Small intestine (tissue), 7 donors: ENCODE data around the gene INSC. TPM values are rescaled to one million over a fixed set of nuclear protein-coding genes. Genes with fewer than 3 reads are reported as not detected.
A peak's percentile ranks its signal among the peaks of the same experiment; 100 is the strongest.

Source experiments
- DNase-seq, 2 donors: peaks; one replicate each; pipeline versions ENCODE4 v3.0.0 to v3.0.0-alpha.2; 2013
- FAIRE-seq: peaks from 2 replicates; lab custom pipeline; 2012; peaks lifted over from hg19 to GRCh38; lab: Jason Lieb, UNC
- H3K27ac ChIP-seq, 3 donors: one replicate each; pipeline ENCODE4 v1.5.1; 2013; ENCODE audit warnings: low read length in 2 of 3, mild to moderate bottlenecking in 2 of 3, control low read depth in 1 of 3, inconsistent platforms in 1 of 3, low read depth in 1 of 3, moderate library complexity in 1 of 3
- H3K27me3 ChIP-seq, 3 donors: one replicate each; pipeline ENCODE4 v1.6.1; 2013; ENCODE audit warnings: low read length in 3 of 3, inconsistent platforms in 1 of 3; ENCODE audit not compliant: control insufficient read depth in 3 of 3, insufficient read depth in 3 of 3
- H3K36me3 ChIP-seq, 3 donors: one replicate each; pipeline ENCODE4 v1.6.1; 2013; ENCODE audit warnings: low read length in 3 of 3, inconsistent platforms in 1 of 3, low read depth in 1 of 3, mild to moderate bottlenecking in 1 of 3, moderate library complexity in 1 of 3; ENCODE audit not compliant: control insufficient read depth in 3 of 3, insufficient read depth in 2 of 3
- H3K4me1 ChIP-seq, 3 donors: one replicate each; pipeline ENCODE4 v1.6.1; 2013; ENCODE audit warnings: low read length in 2 of 3, inconsistent platforms in 1 of 3, low read depth in 1 of 3, mild to moderate bottlenecking in 1 of 3, moderate library complexity in 1 of 3; ENCODE audit not compliant: control insufficient read depth in 3 of 3, insufficient read depth in 2 of 3
- H3K4me3 ChIP-seq, 3 donors: one replicate each; pipeline ENCODE4 v1.5.1; 2013; ENCODE audit warnings: low read length in 3 of 3, control low read depth in 1 of 3, inconsistent platforms in 1 of 3, low read depth in 1 of 3, mild to moderate bottlenecking in 1 of 3, moderate library complexity in 1 of 3
- H3K9me3 ChIP-seq, 2 donors: one replicate each; pipeline ENCODE4 v1.6.1; 2013; ENCODE audit warnings: low read depth in 1 of 2, low read length in 1 of 2; ENCODE audit not compliant: control insufficient read depth in 2 of 2, insufficient read depth in 1 of 2
- WGBS, 3 donors: extraction: QIAGEN DNeasy Blood & Tissue Kit; methylation state at CpG; one replicate each; pipeline ENCODE4 v1.1.7; 2013; 5-methylcytosine and 5-hydroxymethylcytosine counted together
- polyA plus RNA-seq, 4 donors: library from polyadenylated mRNA; stranded (reverse) in 3 of 4; unstranded in 1 of 4; fragments of 200-250 nt in 3 of 4; fragments of 120-200 nt in 1 of 4; gene quantifications; one replicate each; pipeline versions ENCODE4 v1.2.1 to v1.2.3, GENCODE V29; 2013
- donor health status: healthy with polysubstance abuse.
- donor health status: control.
- donor health status: control.
- donor health status: Bipolar disorder and iron deficiency.
- donor health status: healthy.

INSC gene
- polyA plus RNA-seq, 4 donors = 1.4 to 3.8 (median 1.9) TPM; not detected in 1

- H3K27me3 ChIP-seq = no peaks in the 10 kb centered on the region
- 10 to 54% (median 24%) methylated on average over 3 of the region's 3 CpGs for WGBS, 3 donors
- no peaks in the 10 kb centered on the region for H3K9me3 ChIP-seq
- no peak for FAIRE-seq
- peak overlapping the region in 2 of 3 donors; percentile 29 to 30 for H3K27ac ChIP-seq
- DNase-seq = peak; percentile 69 to 87
- H3K4me1 ChIP-seq = peaks cover 0 to 13% (median 5%) of the 10 kb centered on the region in 3 donors
- H3K4me3 ChIP-seq = no peak overlapping the region
- H3K36me3 ChIP-seq = no peaks in the 10 kb centered on the region
These were observed 98.9 kb downstream of the INSC start for GRCh38 chr11:15213471-15214231.

GRCh38 chr11:15215005-15215404, 100.3 kb downstream of the INSC start:
- Histone ChIP-seq H3K27ac (no peak overlapping the region), H3K36me3 (no peaks in the 10 kb centered on the region), H3K4me1 (peaks cover 0 to 13% (median 5%) of the 10 kb centered on the region in 3 donors), H3K27me3 (no peaks in the 10 kb centered on the region), H3K4me3 (no peak overlapping the region), H3K9me3 (no peaks in the 10 kb centered on the region)
- DNase-seq = no peak
- FAIRE-seq = no peak
- WGBS, 3 donors = 87 to 92% (median 89%) methylated on average over 2 of the region's 2 CpGs

- peak in 1 of 2 donors; percentile 25 for DNase-seq
- peaks cover 0 to 2% (median 0%) of the 10 kb centered on the region in 3 donors for H3K36me3 ChIP-seq
- H3K27me3 ChIP-seq = no peaks in the 10 kb centered on the region
- H3K4me3 ChIP-seq = no peak overlapping the region
- H3K27ac ChIP-seq = no peak overlapping the region
- no peak for FAIRE-seq
- H3K4me1 ChIP-seq = peaks cover 0 to 13% (median 5%) of the 10 kb centered on the region in 3 donors
- H3K9me3 ChIP-seq = no peaks in the 10 kb centered on the region
These were observed 102.0 kb downstream of the INSC start for GRCh38 chr11:15216678-15217077.

GRCh38 chr11:15217416-15217815, 102.7 kb downstream of the INSC start:
- H3K27me3 ChIP-seq = no peaks in the 10 kb centered on the region
- 74 to 95% (median 81%) methylated on average over 4 of the region's 4 CpGs for WGBS, 3 donors
- FAIRE-seq = no peak
- H3K4me3 ChIP-seq = no peak overlapping the region
- no peak for DNase-seq
- H3K9me3 ChIP-seq = no peaks in the 10 kb centered on the region
- H3K27ac ChIP-seq = no peak overlapping the region
- H3K4me1 ChIP-seq = peaks cover 0 to 13% (median 5%) of the 10 kb centered on the region in 3 donors
- peaks cover 0 to 2% (median 0%) of the 10 kb centered on the region in 3 donors for H3K36me3 ChIP-seq

GRCh38 chr11:15222777-15223176, 108.1 kb downstream of the INSC start:
- DNase-seq (no peak), FAIRE-seq (no peak)
- H3K27ac ChIP-seq = no peak overlapping the region
- no peak overlapping the region for H3K4me3 ChIP-seq
- WGBS, 3 donors = 81 to 89% (median 88%) methylated on average over 1 of the region's 1 CpG
- no peaks in the 10 kb centered on the region for H3K9me3 ChIP-seq
- no peaks in the 10 kb centered on the region for H3K4me1 ChIP-seq
- peaks cover 0 to 3% (median 0%) of the 10 kb centered on the region in 3 donors for H3K27me3 ChIP-seq
- peaks cover 0 to 2% (median 0%) of the 10 kb centered on the region in 3 donors for H3K36me3 ChIP-seq

GRCh38 chr11:15223318-15223717, 108.6 kb downstream of the INSC start:
- H3K9me3 ChIP-seq = no peaks in the 10 kb centered on the region
- H3K27me3 ChIP-seq = peaks cover 0 to 3% (median 0%) of the 10 kb centered on the region in 3 donors
- DNase-seq (no peak), FAIRE-seq (no peak)
- WGBS, 3 donors = 68 to 83% (median 75%) methylated on average over 1 of the region's 1 CpG
- no peak overlapping the region for H3K4me3 ChIP-seq
- H3K4me1 ChIP-seq = no peaks in the 10 kb centered on the region
- no peak overlapping the region for H3K27ac ChIP-seq
- H3K36me3 ChIP-seq = peaks cover 0 to 2% (median 0%) of the 10 kb centered on the region in 3 donors

- no peak overlapping the region for H3K4me3 ChIP-seq
- no peak for FAIRE-seq
- 70 to 79% (median 76%) methylated on average over 3 of the region's 3 CpGs for WGBS, 3 donors
- H3K4me1 ChIP-seq = no peaks in the 10 kb centered on the region
- H3K36me3 ChIP-seq = peaks cover 0 to 2% (median 0%) of the 10 kb centered on the region in 3 donors
- peaks cover 0 to 3% (median 0%) of the 10 kb centered on the region in 3 donors for H3K27me3 ChIP-seq
- H3K27ac ChIP-seq = no peak overlapping the region
- no peak for DNase-seq
- no peaks in the 10 kb centered on the region for H3K9me3 ChIP-seq
These were observed 109.7 kb downstream of the INSC start for GRCh38 chr11:15224466-15224865.

GRCh38 chr11:15227011-15227410, 112.3 kb downstream of the INSC start:
- H3K4me3 ChIP-seq = no peak overlapping the region
- no peaks in the 10 kb centered on the region for H3K9me3 ChIP-seq
- FAIRE-seq (no peak), DNase-seq (no peak)
- no peaks in the 10 kb centered on the region for H3K4me1 ChIP-seq
- H3K36me3 ChIP-seq = no peaks in the 10 kb centered on the region
- H3K27me3 ChIP-seq = peaks cover 0 to 3% (median 0%) of the 10 kb centered on the region in 3 donors
- 88 to 98% (median 97%) methylated on average over 1 of the region's 1 CpG for WGBS, 3 donors
- H3K27ac ChIP-seq = no peak overlapping the region
